ENCODE results near the gene MMP2.
A peak's percentile ranks its signal among the peaks of the same experiment; 100 is the strongest.

Gene MMP2

GRCh38 chr16:55464375-55464774, 14.6 kb upstream of the MMP2 start:
- Histone ChIP-seq H3K4me1 (ENCODE audit: control insufficient read depth, insufficient read depth, low read length) (no peaks in the 10 kb centered on the region), H3K9me3 (ENCODE audit: control insufficient read depth, insufficient read depth, low read depth, low read length) (no peaks in the 10 kb centered on the region), H3K36me3 (ENCODE audit: control insufficient read depth in 2 of 2, insufficient read depth in 1 of 2, low read length in 2 of 2) (no peaks in the 10 kb centered on the region), H3K4me3 (ENCODE audit: low read depth, low read length) (no peak overlapping the region), H3K27ac (ENCODE audit: extremely low read depth, low read depth, low read length) (no peak overlapping the region)
- TF ChIP-seq ZNF274 (IDR thresholded peaks at IDR 0.05; ENCODE audit: low read length) (no peak), ZNF274 (tag by site-specific recombination; IDR thresholded peaks at IDR 0.05; ENCODE audit: borderline replicate concordance) (no peak), ZNF621 (tag by site-specific recombination; IDR thresholded peaks at IDR 0.05) (no peak)
- POLR2A ChIA-PET, result interaction anchor here (1.6 kb wide), 1 partner anchor 240 kb away, joined by 4 read pairs; no protein-coding TSS in a partner anchor
- CTCF ChIA-PET, result interaction anchor here (0.5 to 14.4 kb wide), 87 partner anchors 8 to 1917 kb away, joined by 3 to 407 read pairs (median 4); partner anchors contain the start of genes IRX6 and MMP2

- Histone ChIP-seq H3K9me3 (ENCODE audit: control insufficient read depth, insufficient read depth, low read depth, low read length) (no peaks in the 10 kb centered on the region), H3K4me1 (ENCODE audit: control insufficient read depth, insufficient read depth, low read length) (no peaks in the 10 kb centered on the region), H3K36me3 (ENCODE audit: control insufficient read depth in 2 of 2, insufficient read depth in 1 of 2, low read length in 2 of 2) (no peaks in the 10 kb centered on the region), H3K27ac (ENCODE audit: extremely low read depth, low read depth, low read length) (no peak overlapping the region), H3K4me3 (ENCODE audit: low read depth, low read length) (no peak overlapping the region)
- ChIA-PET POLR2A (interaction anchor here (1.6 kb wide), 1 partner anchor 239 kb away, joined by 4 read pairs; no protein-coding TSS in a partner anchor), CTCF (interaction anchor here (0.5 to 14.4 kb wide), 101 partner anchors 8 to 1918 kb away, joined by 3 to 407 read pairs (median 4); partner anchors contain the start of genes IRX6 and MMP2)
- TF ChIP-seq ZBTB7A (tag by site-specific recombination; IDR thresholded peaks at IDR 0.05; ENCODE audit: low read depth) (no peak), ZNF629 (tag by site-specific recombination; IDR thresholded peaks at IDR 0.05) (0 out of 2 replicates have a peak, but pooled peaks have one; percentile 19), ZNF2 (tag by site-specific recombination; IDR thresholded peaks at IDR 0.05) (peak; percentile 68), ZNF558 (tag by site-specific recombination; IDR thresholded peaks at IDR 0.05) (no peak), ZNF654 (tag by site-specific recombination; IDR thresholded peaks at IDR 0.05; ENCODE audit: low read depth) (peak; percentile 99), ZNF341 (tag by site-specific recombination; IDR thresholded peaks at IDR 0.05; ENCODE audit: low read depth) (no peak), ZNF660 (tag by site-specific recombination; IDR thresholded peaks at IDR 0.05) (peak; percentile 89; the same call in 1 of the 2 replicates), ZNF623 (tag by site-specific recombination; IDR thresholded peaks at IDR 0.05) (peak; percentile 9; the same call in 1 of the 2 replicates), TSHZ1 (tag by site-specific recombination; IDR thresholded peaks at IDR 0.05; ENCODE audit: borderline replicate concordance) (no peak), ZNF513 (tag by site-specific recombination; IDR thresholded peaks at IDR 0.05) (0 out of 2 replicates have a peak, but pooled peaks have one; percentile 18), SP7 (tag by site-specific recombination; IDR thresholded peaks at IDR 0.05) (0 out of 2 replicates have a peak, but pooled peaks have one; percentile 41), ZBTB17 (tag by site-specific recombination; IDR thresholded peaks at IDR 0.05) (peak; percentile 22; the same call in 1 of the 2 replicates), ZNF335 (tag by site-specific recombination; conservative IDR thresholded peaks at IDR 0.05) (peak; percentile 35; the same call in 1 of the 2 replicates), ZNF24 (tag by site-specific recombination; IDR thresholded peaks at IDR 0.05) (0 out of 2 replicates have a peak, but pooled peaks have one; percentile 48), ZNF391 (tag by site-specific recombination; IDR thresholded peaks at IDR 0.05; ENCODE audit: borderline replicate concordance, low read depth) (no peak), ZSCAN30 (tag by site-specific recombination; IDR thresholded peaks at IDR 0.05) (peak; percentile 78), ZNF561 (tag by site-specific recombination; IDR thresholded peaks at IDR 0.05; ENCODE audit: borderline replicate concordance) (peak; percentile 34; the same call in 1 of the 2 replicates)
- TF ChIP-seq, protein P1, sequence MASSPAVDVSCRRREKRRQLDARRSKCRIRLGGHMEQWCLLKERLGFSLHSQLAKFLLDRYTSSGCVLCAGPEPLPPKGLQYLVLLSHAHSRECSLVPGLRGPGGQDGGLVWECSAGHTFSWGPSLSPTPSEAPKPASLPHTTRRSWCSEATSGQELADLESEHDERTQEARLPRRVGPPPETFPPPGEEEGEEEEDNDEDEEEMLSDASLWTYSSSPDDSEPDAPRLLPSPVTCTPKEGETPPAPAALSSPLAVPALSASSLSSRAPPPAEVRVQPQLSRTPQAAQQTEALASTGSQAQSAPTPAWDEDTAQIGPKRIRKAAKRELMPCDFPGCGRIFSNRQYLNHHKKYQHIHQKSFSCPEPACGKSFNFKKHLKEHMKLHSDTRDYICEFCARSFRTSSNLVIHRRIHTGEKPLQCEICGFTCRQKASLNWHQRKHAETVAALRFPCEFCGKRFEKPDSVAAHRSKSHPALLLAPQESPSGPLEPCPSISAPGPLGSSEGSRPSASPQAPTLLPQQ (tag by site-specific recombination; IDR thresholded peaks at IDR 0.05), result peak; percentile 48; the same call in 1 of the 2 replicates
- TF ChIP-seq, protein P2, sequence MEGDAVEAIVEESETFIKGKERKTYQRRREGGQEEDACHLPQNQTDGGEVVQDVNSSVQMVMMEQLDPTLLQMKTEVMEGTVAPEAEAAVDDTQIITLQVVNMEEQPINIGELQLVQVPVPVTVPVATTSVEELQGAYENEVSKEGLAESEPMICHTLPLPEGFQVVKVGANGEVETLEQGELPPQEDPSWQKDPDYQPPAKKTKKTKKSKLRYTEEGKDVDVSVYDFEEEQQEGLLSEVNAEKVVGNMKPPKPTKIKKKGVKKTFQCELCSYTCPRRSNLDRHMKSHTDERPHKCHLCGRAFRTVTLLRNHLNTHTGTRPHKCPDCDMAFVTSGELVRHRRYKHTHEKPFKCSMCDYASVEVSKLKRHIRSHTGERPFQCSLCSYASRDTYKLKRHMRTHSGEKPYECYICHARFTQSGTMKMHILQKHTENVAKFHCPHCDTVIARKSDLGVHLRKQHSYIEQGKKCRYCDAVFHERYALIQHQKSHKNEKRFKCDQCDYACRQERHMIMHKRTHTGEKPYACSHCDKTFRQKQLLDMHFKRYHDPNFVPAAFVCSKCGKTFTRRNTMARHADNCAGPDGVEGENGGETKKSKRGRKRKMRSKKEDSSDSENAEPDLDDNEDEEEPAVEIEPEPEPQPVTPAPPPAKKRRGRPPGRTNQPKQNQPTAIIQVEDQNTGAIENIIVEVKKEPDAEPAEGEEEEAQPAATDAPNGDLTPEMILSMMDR (tag by site-specific recombination; IDR thresholded peaks at IDR 0.05), result peak; percentile 98
Observed at GRCh38 chr16:55465077-55465896, 13.7 kb upstream of the MMP2 start.

Measured in HEK293 (cell line).